Stimulated activated CD4-positive, alpha-beta T cell treated with anti-CD3 and anti-CD28 coated beads, TNF-alpha, amount 100 ng/mL, for 24 hours (primary cell): ENCODE data around the gene COL5A1.
"Not testable (repeated sequence)": the region's sequence is repeated elsewhere in the genome, so short reads cannot be mapped to it uniquely, and the experiment has no call there.

Experiments
- DNase-seq, 3 experiments: peaks; one replicate each; pipeline ENCODE4 v3.0.0-alpha.2; 2020; ENCODE audit warnings: low read depth in 3 of 3

The COL5A1 gene

DNA sequence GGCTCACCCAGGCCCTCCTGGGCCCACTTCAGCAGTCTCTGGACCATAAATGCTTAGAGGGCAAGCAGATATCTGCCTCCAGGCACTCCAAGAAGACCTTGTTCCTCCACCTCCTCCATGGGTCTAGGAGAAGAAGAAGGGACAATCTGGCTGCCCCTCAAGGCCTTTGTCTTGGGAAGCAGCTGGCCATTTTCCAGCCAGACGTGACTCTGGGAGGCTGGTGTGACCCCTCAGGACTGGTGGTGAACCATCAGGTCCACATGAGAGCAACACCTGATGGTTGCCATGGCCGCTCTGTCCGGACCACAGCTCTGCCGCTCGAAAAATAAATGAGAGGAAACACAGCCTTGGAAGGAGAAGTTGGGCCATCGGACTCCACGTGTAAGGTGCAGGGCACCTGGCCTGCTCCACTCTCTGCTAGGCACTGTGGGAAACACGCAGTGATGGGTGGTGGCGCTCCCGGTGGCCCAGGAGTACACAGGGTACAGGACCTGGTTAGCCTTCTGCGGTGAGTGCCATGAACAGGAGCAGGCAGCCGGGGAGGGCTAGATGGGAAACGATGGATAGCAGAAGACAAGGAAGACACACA lies 3.0 kb upstream of the COL5A1 start:
- no peak for DNase-seq

DNA sequence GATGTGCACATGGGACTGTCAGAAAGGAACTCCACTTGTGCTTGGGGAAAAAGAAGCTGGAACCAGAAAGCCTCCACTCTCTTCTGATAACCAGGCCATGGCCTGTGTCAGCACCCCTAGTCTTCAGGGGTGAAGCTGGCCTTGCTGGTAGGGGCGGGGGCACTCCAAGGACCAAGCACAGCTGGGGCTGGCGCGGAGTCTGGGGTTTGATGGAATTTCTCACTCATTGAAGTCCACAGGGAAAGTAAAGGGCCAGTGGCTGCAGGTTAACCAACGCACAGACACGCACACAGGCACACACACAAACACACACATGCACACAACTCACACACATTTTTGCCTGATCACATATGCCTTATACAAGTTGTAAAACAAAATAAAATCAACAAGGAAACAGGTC lies 1.6 kb upstream of the COL5A1 start:
- DNase-seq, result no peak

DNA sequence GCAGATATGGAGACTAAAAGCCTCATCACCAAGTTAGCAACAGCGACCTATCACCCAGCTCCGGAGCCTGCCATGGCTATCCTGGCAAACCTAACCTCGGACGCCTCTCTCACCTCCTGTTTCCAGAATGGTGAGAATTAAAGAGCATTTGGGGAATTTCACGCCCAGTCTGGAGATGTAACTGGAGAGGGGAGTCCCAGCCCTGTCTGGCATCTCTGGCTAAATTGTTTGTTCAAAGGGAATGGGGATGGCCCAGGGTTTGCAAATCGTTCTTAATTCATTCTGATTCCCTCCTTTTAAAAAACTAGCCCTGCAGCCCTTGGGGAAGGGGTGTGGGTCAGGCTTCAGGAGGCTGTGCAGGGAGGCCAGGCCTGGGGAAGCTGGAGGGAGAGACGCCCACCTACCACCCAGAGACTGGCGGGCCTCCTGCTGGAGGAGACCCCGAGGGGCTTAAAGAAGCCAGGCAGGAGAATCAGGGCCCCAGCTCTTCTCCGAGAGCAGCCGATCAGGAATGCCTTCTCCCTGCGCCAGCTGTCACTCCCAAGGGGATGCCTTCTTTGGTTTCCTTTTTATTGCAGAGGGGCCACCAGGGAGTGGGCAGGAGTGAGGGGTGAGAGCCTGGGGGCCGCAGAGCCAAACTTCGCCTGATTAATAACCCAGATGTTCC lies 964 bp upstream of the COL5A1 start:
- DNase-seq, result no peak

DNA sequence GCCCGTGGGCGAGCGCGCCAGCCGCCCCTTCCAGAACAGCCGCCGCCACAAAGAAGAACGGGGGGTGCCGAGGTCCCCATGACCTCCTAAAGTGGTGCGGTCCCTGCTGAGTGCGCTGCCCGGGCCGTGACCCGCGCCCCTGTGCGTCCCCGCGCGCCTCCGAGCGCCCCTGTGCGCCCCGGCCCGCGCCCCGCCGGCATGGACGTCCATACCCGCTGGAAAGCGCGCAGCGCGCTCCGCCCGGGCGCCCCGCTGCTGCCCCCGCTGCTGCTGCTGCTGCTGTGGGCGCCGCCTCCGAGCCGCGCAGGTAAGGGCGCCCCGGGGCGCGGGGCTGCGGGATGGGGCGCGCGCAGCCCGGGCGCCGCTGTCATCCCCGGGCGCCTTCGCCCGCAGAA lies 384 bp downstream of the COL5A1 start:
- DNase-seq, result no peak

DNA sequence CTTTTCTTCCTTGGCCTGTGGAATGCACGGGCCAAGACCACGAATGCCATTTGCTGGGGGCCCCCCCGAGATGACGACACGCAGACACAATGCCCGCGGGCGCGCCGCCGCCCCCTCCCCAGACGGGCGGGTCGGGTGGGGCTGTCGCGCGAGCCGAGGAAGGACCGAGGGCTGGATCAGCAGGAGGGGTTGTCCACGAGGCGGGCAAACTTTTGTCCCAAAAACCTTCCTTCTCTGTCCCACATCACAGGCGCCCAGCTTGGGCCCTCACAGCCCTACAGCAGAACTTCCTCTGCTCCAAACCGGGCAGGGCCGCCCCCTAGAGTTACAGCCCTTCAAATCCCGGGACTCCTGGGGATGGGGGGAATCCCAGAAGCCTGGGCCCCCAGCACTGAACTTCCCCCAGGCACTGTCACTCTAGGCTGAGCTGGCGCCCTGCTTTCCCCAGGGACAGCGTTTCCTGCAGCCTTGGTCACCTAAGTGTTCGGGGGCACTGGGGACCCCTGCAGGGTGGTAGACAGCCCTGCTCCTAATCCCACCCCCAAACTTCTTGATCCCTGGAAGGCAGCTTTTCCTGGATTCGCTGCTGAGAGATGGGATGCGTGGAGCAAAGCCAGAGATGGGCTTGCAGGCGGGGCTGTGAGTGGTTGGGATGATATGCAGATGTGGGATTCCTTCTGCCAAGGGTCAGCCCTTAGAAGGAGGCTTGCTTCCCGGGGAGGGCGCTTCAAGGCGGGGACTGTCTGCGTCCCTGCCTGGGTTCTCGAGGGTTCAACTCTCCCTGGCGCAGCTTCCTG lies 980 bp downstream of the COL5A1 start:
- DNase-seq, result no peak

DNA sequence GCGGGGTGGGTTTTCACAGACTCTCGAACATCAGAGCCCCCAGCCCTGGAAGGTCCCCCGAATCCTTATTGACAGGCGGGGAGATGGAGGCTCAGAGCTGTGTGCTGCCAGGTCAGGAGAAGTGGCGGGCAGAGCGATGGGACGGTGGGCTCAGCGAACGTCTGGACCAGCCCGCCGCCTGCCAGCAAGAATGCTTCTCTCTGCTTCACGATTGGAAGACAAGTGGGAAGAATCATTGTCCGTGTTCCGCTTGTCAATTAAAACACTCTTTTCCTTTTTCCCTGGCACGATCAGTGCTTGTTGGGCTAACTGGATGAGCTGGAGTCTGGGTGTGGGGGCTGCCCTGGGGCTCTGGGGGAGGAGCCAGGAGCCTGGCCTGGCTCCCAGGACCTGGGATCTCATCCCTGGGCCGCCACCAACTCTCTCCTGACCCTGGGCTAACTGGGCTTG lies 1.6 kb downstream of the COL5A1 start:
- DNase-seq, result no peak

DNA sequence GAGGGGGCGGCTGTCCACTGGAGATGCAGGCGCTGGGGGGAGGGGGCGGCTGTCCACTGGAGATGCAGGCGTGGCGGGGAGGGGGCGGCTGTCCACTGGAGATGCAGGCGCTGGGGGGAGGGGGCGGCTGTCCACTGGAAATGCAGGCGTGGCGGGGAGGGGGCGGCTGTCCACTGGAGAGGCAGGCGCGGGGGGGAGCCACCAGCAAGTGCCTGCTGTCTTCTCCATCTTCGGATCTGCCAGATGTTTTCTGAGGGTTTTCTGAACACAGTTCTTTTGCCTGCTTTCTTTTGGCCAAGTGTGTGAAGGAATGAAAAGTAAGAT lies 2.8 kb downstream of the COL5A1 start:
- not testable (repeated sequence) for DNase-seq

DNA sequence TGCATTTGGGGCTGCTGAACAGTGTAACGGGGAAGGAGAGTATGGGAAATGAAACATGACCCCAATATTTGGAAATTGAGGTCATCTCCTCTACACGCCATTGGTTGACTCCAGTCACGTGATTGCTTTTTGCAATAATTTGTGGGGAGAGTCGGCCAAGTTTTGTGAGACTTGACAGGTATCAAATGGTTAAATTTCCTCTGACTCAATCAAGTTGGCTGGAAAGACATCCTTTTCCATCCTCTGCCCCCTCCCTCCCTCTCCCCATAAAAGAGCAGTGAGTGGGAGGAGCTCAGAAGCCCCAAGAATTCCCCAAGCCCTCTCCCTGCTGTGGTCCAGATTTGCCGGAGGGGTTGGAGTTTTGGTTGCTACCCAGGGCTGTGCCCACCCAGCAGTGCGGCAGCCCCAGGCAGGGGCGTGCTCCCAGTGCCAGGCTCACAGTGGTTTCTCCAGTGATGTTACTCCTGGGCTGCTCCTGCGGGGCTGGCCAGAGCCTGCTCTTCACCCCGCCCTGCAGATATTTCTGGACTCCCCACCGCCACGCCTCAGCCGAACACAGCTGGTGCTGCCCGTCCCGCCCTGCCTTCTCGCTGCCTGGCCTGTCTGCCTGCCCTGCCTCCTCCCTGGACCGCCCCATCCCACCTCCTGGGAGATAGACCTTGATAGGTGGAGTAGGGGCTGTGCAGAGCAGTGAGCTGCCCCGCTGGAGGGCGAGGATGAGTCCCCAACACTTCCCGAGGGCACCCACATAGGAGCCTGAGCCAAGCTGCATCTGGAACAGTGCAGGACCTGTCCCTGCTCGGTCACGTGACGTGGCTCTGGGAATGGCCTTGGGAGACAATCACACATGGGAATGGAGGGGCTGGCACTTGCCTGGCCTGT lies 3.4 kb downstream of the COL5A1 start:
- DNase-seq, result no peak

DNA sequence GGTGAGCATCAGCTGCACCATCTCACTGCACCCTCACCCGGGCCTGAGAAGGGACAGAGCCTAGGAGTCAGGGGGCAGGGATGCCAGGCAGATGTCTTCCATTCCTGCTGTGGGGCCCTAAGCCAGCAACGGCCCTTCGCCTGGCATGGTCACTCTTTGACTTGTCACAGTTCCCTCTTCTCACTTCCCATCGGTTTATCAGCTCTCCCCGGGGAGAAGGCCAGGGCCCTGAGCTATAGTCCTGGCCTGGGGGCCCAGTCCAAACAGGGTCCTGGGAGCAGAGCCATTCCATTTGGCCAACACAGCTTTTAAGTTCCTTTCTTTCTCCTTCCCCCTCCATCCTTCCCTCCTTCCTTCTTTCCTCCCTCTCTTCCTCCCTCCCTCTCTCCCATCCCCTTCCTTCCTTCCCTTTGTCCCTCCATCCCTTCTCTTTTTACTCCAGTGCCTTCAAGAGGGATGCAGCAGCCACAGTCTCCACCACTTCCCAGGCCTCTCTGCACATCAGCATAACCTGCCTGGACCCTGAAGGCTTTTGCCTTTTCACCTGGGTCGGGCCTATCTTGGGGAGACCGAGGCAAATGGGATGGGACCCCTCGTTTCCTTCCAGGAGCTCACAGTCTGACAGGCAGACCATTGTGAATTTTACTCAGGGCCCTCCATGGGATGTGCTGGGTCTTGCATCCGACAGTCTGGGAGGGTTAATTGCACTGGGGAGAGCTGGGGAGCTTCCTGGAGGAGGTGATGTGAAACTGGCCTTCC lies 4.2 kb downstream of the COL5A1 start:
- DNase-seq, result no peak

DNA sequence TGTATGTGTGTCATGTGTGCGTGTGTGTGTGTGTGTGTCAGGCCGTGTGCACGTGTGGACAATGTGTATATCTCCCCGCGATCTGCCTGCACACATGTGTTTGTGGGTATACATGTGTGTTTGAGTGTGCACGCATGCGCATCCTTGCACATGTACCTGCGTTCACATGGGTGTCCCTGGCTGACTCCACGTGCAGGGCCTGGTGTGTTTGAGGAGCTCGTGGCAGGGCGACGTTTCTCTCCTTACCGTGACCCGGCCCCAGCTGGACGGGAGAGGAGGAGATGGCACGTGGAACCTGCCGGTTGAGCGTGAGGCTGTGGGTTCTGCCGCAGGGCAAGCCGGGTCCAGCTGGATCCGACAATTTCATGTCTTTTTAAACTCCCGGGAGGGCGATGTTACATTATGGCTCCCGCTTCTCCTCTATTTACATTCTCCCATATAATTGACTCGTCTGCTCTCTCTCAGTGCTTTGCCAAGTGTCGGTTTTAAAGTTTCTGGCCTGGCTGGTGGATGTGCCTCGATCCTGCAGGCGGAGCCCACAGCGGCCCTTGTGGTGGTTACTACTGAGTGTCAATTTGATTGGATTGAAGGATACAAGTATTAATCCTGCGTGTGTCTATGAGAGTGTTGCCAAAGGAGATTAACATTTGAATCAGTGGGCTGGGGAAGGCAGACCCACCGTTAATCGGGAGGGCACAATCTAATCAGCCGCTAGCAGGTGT lies 5.9 kb downstream of the COL5A1 start:
- no peak for DNase-seq

DNA sequence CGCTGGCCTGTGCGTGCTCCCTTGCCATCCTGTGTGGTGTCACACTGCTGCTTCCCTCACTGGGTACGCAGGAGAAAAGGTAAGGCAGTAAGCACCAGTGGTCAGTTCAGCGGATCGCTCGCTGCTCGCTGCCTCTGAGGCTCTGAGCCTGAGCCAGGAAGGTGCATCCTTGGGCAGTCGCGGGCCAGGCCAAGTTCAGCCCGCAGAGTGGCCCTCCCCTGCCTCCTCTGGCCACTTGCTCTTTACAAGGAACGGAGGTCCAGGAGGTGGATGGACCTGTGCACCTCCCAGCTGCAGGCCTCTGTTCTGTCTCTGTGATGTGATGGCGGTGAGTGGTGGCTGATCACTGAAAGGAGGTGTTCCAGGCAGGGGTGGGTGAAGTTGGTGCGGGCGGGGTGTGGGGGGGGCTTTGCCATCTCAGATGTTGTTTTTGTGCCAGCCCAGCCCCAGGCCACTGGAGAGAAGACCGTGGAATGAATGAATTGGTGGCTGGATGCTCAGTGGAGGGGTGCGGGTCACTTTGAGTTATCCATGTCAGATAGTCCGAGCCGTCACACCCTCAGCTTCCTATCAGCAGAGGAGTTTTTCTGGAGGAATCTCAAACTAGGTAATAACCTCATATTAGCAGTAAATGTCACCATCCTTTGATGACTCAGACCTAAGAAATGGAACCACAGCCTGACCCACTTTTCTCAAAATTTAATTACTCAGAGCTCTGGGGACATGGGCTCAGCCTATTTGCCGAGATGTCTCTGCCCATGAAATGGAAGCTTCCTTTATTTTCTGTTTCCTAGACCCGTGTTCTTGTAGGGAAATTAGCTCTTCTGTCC lies 7.3 kb downstream of the COL5A1 start:
- DNase-seq, result no peak

DNA sequence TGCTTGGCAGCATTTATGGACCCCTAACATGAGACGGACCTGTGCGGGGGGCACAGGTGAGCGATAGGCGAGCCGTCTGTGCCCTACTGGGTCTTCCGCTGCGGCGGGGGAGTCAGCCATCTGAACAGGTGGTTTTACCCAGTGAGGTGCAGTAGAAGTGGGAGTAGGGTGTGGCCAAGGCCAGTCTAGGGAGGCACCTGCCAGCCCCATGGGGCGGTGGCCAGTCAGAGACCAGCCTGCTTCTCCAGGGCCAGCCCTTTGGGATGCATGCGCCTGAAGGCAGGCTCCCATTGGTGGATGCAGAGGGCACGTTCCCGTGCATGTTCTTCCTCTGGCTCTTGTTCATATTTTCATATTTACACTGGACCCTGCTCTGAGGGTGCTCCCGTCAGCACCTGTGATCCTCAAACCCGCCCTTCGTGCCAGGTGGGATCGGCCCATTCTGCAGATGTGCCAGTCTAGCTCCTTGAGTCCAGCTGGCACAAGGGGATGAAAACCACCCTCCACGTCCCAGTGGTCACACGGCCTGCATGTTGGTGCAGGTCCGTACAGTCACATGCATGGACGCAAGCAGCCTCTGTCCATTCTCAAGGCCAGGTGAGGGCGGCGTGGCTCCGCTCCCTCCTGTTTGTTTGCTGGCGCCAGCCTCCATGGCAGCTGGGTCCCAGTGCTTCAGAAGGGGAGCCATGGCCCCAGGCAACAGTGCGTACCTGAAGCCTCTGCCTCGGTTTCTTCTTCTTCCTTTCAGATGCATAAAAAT lies 9.0 kb downstream of the COL5A1 start:
- no peak for DNase-seq

DNA sequence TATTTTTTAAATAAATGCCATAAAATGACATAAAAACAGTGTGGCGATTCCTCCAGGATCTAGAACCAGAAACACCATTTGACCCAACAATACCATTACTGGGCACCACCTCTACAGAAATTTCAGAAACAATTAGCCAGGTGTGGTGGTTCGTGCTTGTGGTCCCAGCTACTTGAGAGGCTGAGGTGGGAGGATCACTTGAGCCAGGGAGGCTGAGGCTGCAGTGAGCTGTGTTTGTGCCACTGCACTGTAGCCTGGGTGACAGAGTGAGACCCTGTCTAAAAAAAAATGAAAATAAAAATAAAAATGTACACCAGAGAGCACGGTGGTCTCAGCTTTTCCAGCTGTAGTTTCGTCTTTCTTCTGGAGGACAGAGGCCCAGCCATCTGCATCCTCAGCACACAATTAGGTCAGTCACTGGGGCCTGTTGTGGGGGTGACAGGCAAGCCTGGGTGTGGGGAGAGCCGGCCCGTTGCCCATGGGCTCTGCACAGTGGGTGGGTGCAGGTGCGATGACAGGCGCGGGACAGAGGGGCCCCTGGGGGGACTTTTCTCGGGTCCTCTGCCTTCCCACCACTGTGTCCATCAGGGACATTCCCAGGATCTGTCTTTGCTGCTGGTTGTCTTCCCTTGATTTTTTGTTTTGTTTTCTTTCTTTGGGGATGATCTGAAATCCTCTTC lies 9.8 kb downstream of the COL5A1 start:
- DNase-seq, result no peak

DNA sequence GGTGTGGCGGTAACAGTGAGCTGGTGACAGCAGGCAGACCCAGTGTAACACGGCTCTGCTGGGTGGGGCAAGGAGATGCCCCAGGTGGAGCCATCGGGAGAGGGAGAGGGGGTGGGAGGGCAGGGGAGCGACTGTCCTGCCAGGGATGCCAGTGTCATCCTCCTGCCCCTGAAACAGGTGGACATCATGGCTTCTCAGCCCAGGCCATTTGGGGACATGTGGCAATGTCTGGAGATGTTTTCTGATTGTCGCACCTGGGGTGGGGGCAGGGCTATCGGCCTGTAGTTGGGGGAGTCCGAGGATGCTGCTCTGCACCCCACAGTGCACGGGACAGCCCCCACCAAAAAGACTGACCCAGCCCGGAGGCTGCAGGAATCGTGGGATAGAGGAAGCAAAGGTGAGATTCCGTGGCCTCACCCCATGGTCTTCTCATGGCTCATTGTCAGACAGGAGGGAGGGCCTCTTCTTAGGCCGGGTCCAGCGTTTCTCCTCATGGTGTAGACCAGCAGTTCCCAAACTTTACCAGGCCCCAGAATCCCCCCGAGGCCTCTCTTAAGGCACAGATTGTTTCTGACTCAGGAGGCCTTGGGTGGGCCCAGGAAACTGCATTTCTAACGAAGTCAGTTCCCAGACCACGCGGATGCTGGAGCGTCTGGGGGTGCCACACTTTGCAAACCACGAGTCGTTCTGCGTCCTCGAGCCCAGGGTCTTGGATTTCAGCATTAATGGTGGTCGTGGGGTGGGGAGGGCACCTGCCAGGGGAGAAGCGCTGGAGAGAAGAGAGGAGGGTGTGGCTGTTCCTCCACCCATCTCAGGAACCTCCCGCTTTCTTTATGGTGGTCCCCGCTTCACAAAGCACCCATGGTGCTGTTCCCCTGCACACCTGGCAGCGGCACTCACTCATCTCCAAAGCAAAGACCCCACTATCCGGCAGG lies 11.0 kb downstream of the COL5A1 start:
- no peak for DNase-seq

DNA sequence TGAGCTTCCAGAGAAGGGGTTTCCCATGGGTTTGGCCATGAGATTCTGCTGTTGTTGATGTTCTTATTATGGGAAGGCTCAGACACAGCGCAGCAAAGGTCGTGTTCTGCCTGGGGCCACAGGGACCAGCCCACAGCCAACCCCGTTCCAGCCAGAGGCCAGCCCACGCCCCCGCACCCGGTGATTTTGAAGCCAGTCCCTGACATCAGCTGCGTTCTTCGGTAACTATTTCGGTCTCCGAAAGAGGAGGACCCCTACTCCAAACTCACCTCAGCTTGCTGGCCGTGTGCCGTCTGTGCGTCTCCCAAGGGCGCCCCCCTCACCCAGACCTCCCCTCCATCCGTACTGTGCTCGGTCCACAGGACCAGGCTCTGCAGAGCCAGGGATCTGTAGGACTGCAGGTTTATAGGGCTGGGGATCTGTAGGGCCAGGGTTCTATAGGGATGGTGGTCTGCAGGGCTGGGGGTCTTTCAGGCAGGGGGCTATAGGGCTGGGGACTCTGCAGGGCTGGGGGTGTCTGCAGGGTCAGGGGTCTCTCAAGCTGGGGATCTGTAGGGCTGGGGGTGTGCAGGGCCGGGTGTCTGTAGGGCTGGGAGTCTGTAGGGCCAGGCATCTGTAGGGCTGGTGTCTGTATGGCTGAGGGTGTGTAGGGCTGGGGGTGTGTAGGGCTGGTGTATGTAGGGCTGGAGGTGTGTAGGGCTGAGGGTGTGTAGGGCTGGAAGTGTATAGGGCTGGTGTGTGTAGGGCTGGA lies 11.8 kb downstream of the COL5A1 start:
- DNase-seq, result no peak

DNA sequence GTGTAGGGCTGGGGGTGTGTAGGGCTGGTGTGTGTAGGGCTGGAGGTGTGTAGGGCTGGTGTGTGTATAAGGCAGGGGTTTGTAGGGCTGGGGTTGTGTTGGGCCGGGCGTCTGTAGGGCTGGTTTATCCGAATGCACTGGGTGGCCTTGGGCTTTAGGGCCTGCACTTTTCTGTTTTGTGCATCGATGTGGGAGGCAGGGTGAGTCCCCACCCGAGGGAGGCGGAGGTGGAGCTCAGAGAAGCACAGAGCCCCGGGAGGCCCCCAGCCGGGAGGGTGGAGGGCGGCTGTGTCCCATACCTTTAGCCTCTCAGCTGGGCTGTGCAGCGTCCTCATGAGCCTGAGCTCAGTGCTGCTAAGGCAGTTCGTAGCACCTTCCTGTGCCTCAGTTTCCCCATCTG lies 13.5 kb downstream of the COL5A1 start:
- DNase-seq, result no peak
